HepG2 (cell line): Measurements from ENCODE around the gene ADGRL3. TPM values are rescaled to one million over a fixed set of nuclear protein-coding genes. Genes with fewer than 3 reads are reported as not detected.

ENCODE experiments used
- ATAC-seq: fragments of 200-7000 bp; cut with Tn5 transposase; 3 replicates; pipeline ENCODE4 v1.9.1; 2020; ENCODE audit warnings: mild to moderate bottlenecking, moderate library complexity
- BruUV-seq: library from RNA; stranded (reverse); fragments of 400-500 nt; replicated peaks from 2 replicates; lab custom pipeline; 2021; lab: Mats Ljungman, UMichigan
- CTCF ChIA-PET: fragments of 300-600 bp; formaldehyde crosslinking; extraction: SDS; loops from one replicate; lab custom pipeline; 2021; ENCODE audit warnings: low total read pairs, inconsistent platforms, low intra/inter-chr PET ratio; lab: Yijun Ruan, JAX
- POLR2A ChIA-PET: fragments of 350-600 bp; sonication (Branson Sonifier 250); formaldehyde crosslinking; loops from one replicate; lab custom pipeline; 2020; ENCODE audit warnings: antibody characterized with exemption, inconsistent platforms; lab: Yijun Ruan, JAX
- DNase-seq: peaks from one replicate; pipeline ENCODE4 v3.0.0-alpha.2; 2015; ENCODE audit warnings: low spot score
- FAIRE-seq: peaks from 3 replicates; lab custom pipeline; 2011; peaks lifted over from hg19 to GRCh38; lab: Jason Lieb, UNC
- H2AFZ ChIP-seq: one replicate; pipeline ENCODE4 v1.6.1; 2011; ENCODE audit warnings: low read length, inconsistent platforms
- H3K27ac ChIP-seq: fragments of 300-600 bp; 3 replicates; pipeline ENCODE4 v1.8.0; 2011; ENCODE audit warnings: mixed run types, mild to moderate bottlenecking, mixed read lengths, low read length, inconsistent platforms; ENCODE audit not compliant: insufficient read depth; ENCODE audit errors: extremely low read length
- H3K27me3 ChIP-seq, 2 experiments: fragments of 200-600 bp in 1 of 2; 2 replicates in 1 of 2; 3 replicates in 1 of 2; pipeline versions ENCODE4 v1.6.0 to v1.8.0; 2011; ENCODE audit warnings: low read length in 2 of 2, mild to moderate bottlenecking in 2 of 2, moderate library complexity in 2 of 2, inconsistent platforms in 1 of 2; ENCODE audit not compliant: insufficient read depth in 2 of 2, control insufficient read depth in 1 of 2
- H3K36me3 ChIP-seq, 2 experiments: fragments of 200-600 bp in 1 of 2; replicated peaks in 1 of 2; 2 replicates in 1 of 2; 3 replicates in 1 of 2; pipeline versions ENCODE4 v1.5.1 to v1.8.0; 2011; ENCODE audit warnings: low read length in 2 of 2, inconsistent platforms in 1 of 2; ENCODE audit not compliant: insufficient read depth in 2 of 2, control insufficient read depth in 1 of 2
- H3K4me1 ChIP-seq: 2 replicates; pipeline ENCODE4 v1.5.1; 2012; ENCODE audit warnings: low read length, inconsistent platforms; ENCODE audit not compliant: insufficient read depth
- H3K4me2 ChIP-seq: 2 replicates; pipeline ENCODE4 v1.6.0; 2011; ENCODE audit warnings: low read depth, low read length, inconsistent platforms
- H3K4me3 ChIP-seq, 3 experiments: fragments of 200-600 bp in 1 of 3; sonication (generic), shearing (Covaris generic) in 1 of 3; replicated peaks in 1 of 3; 2 replicates each; pipeline ENCODE4 v1.5.1; 2011 to 2016; ENCODE audit warnings: low read length in 3 of 3, inconsistent platforms in 2 of 3, low read depth in 2 of 3, mild to moderate bottlenecking in 2 of 3, control low read depth in 1 of 3, mixed read lengths in 1 of 3; ENCODE audit not compliant: insufficient read depth in 1 of 3
- H3K79me2 ChIP-seq: one replicate; pipeline ENCODE4 v1.6.1; 2011; ENCODE audit warnings: low read length, inconsistent platforms; ENCODE audit not compliant: insufficient read depth
- H3K9ac ChIP-seq: 2 replicates; pipeline ENCODE4 v1.6.0; 2011; ENCODE audit warnings: mild to moderate bottlenecking, low read depth, low read length, inconsistent platforms; ENCODE audit not compliant: insufficient read depth
- H3K9me3 ChIP-seq: 2 replicates; pipeline ENCODE4 v1.5.1; 2012; ENCODE audit warnings: mild to moderate bottlenecking, low read length
- H4K20me1 ChIP-seq: 2 replicates; pipeline ENCODE4 v1.6.0; 2011; ENCODE audit warnings: inconsistent platforms, mild to moderate bottlenecking, low read length, moderate library complexity; ENCODE audit not compliant: insufficient read depth
- PAXIP1 ChIP-seq: sonication (generic); formaldehyde crosslinking; conservative IDR thresholded peaks from 2 replicates; pipeline ENCODE4 v1.4.0; 2020; ENCODE audit warnings: mild to moderate bottlenecking, missing genetic modification reagents, moderate library complexity
- SAP130 ChIP-seq: IDR thresholded peaks from 2 replicates; pipeline ENCODE4 v1.6.1; 2016; ENCODE audit warnings: low read depth
- U2AF1 ChIP-seq: fragments of 200-400 bp; formaldehyde crosslinking; optimal IDR thresholded peaks from 2 replicates; pipeline ENCODE3; 2017; ENCODE audit warnings: mild to moderate bottlenecking, low read depth, low read length
- ZBTB4 ChIP-seq: sonication (generic); formaldehyde crosslinking; IDR thresholded peaks from 2 replicates; pipeline ENCODE4 v1.4.0; 2020; ENCODE audit warnings: missing genetic modification reagents, mild to moderate bottlenecking, borderline replicate concordance
- WGBS: methylation state at CpG from one replicate; pipeline ENCODE4 v1.1.6; 2017; ENCODE audit warnings: low lambda C conversion rate; 5-methylcytosine and 5-hydroxymethylcytosine counted together
- in situ Hi-C: cut with HindIII; loops from 2 replicates; pipeline ENCODE4 v1.10.0; 2017; ENCODE audit warnings: low pct_unique_long_range_greater_than_20kb; ENCODE audit not compliant: extremely low pct_ligation_motif_present
- intact Hi-C: fragments of 100-400 bp; cut with micrococcal nuclease; formaldehyde crosslinking; loops from one replicate; pipeline ENCODE4 v1.10.0; 2022; ENCODE audit not compliant: unreplicated experiment
- polyA plus RNA-seq, 8 experiments: library from polyadenylated mRNA; depleted of rRNA in 3 of 8; stranded (reverse) in 7 of 8; unstranded in 1 of 8; fragments of >200 nt; fragmentation: Illumina TruSeq in 4 of 8; extraction: Trizol in 4 of 8; gene quantifications; 2 replicates each; pipeline versions ENCODE4 v1.2.1 to v1.2.3, GENCODE V29; 2011 to 2016; ENCODE audit warnings: low read depth in 4 of 8, missing spikeins in 1 of 8, mixed read lengths in 1 of 8; ENCODE audit not compliant: insufficient read depth in 1 of 8
- total RNA-seq, 5 experiments: library from RNA; depleted of rRNA; stranded (reverse); fragments of >200 nt; fragmentation: Illumina TruSeq; extraction: Trizol; gene quantifications; 2 replicates each; pipeline ENCODE4 v1.2.3, GENCODE V29; 2016; ENCODE audit warnings: low read depth in 1 of 5
- TF ChIP-seq, protein P1 (sequence below): sonication (generic); formaldehyde crosslinking; IDR thresholded peaks from 2 replicates; pipeline ENCODE4 v1.5.0; 2020; ENCODE audit warnings: mild to moderate bottlenecking, missing genetic modification reagents
- TF ChIP-seq, protein P2 (sequence below): sonication (generic); formaldehyde crosslinking; IDR thresholded peaks from 2 replicates; pipeline ENCODE4 v1.5.1; 2020; ENCODE audit warnings: missing genetic modification reagents, mild to moderate bottlenecking, borderline replicate concordance

Gene ADGRL3
- total and polyA plus RNA-seq, 2 of the 13 experiments (the other 11 are each of a cell fraction or from before 2014, with no cell fraction given) = 0.04 to 0.05 TPM

DNA sequence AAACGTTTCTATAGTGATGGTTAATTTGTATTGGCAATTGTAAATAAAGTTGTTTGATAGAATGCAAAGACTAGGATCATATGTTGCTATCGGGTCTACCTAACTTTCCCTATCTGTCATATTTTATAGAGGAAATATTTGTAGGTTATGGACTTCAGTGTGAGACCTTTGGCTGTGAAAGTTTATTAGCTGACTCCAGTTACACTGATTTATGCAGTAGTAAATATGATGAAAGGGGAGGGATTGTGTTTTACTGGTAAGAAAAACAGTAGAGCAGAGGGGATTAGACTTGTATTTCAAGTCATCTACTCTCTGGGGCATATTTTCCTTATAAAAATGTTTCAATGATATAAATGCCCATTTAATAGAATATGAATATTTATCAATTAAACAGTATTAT, 43.8 kb downstream of the ADGRL3 start:
- Histone ChIP-seq H3K79me2 (no peaks in the 10 kb centered on the region), H3K4me3 (no peak overlapping the region), H2AFZ (no peak overlapping the region), H4K20me1 (no peaks in the 10 kb centered on the region), H3K36me3 (no peaks in the 10 kb centered on the region), H3K4me2 (no peak overlapping the region), H3K4me1 (no peaks in the 10 kb centered on the region), H3K27ac (no peak overlapping the region), H3K9me3 (no peaks in the 10 kb centered on the region), H3K27me3 (no peaks in the 10 kb centered on the region), H3K9ac (no peak overlapping the region)
- BruUV-seq = no TSS peak
- no peak for FAIRE-seq
- ATAC-seq = no peak
- intact Hi-C loops (no loop called here), in situ Hi-C loops (no loop called here)
- 0% methylated on average over 2 of the region's 2 CpGs for WGBS
- POLR2A ChIA-PET = no interaction called here
- CTCF ChIA-PET = no interaction called here
- TF ChIP-seq, protein P1, sequence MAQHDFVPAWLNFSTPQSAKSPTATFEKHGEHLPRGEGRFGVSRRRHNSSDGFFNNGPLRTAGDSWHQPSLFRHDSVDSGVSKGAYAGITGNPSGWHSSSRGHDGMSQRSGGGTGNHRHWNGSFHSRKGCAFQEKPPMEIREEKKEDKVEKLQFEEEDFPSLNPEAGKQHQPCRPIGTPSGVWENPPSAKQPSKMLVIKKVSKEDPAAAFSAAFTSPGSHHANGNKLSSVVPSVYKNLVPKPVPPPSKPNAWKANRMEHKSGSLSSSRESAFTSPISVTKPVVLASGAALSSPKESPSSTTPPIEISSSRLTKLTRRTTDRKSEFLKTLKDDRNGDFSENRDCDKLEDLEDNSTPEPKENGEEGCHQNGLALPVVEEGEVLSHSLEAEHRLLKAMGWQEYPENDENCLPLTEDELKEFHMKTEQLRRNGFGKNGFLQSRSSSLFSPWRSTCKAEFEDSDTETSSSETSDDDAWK (CRISPR knock-in tag) = no peak
- TF ChIP-seq U2AF1 (no peak), SAP130 (CRISPR knock-in tag) (no peak), ZBTB4 (CRISPR knock-in tag) (no peak), PAXIP1 (CRISPR knock-in tag) (no peak)
- TF ChIP-seq, protein P2, sequence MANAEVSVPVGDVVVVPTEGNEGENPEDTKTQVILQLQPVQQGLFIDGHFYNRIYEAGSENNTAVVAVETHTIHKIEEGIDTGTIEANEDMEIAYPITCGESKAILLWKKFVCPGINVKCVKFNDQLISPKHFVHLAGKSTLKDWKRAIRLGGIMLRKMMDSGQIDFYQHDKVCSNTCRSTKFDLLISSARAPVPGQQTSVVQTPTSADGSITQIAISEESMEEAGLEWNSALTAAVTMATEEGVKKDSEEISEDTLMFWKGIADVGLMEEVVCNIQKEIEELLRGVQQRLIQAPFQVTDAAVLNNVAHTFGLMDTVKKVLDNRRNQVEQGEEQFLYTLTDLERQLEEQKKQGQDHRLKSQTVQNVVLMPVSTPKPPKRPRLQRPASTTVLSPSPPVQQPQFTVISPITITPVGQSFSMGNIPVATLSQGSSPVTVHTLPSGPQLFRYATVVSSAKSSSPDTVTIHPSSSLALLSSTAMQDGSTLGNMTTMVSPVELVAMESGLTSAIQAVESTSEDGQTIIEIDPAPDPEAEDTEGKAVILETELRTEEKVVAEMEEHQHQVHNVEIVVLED (CRISPR knock-in tag) = no peak
- no peak for DNase-seq
